Measurements from ENCODE around the gene HHATL.

HHATL gene

GRCh38 chr3:42654331-42655201 lies 48.0 kb downstream of the HHATL start:
- in situ Hi-C loops (cut with MboI; ENCODE audit: low sequenced_read_pairs) = no loop called here

- in situ Hi-C loops (cut with MboI; ENCODE audit: low sequenced_read_pairs) = no loop called here
Measured at GRCh38 chr3:42653560-42654330, 48.9 kb downstream of the HHATL start, which contains the start of gene ZBTB47. TSS of gene ZBTB47 (plus strand) at chr3:42653697. CDS start at chr3:42658356, 4,659 bp downstream.

- in situ Hi-C loops (cut with MboI; ENCODE audit: low sequenced_read_pairs) = no loop called here
Measured at GRCh38 chr3:42653303-42653559, 49.4 kb downstream of the HHATL start.

GRCh38 chr3:42652611-42653302 lies 49.8 kb downstream of the HHATL start:
- in situ Hi-C loops (cut with MboI; ENCODE audit: low sequenced_read_pairs) = no loop called here

- in situ Hi-C loops (cut with MboI; ENCODE audit: low sequenced_read_pairs) = no loop called here
Measured at GRCh38 chr3:42652251-42652610, 50.4 kb downstream of the HHATL start.

GRCh38 chr3:42651248-42652091 lies 51.1 kb downstream of the HHATL start:
- in situ Hi-C loops (cut with MboI; ENCODE audit: low sequenced_read_pairs) = no loop called here

GRCh38 chr3:42649783-42650182 lies 52.8 kb downstream of the HHATL start:
- in situ Hi-C loops (cut with MboI; ENCODE audit: low sequenced_read_pairs) = no loop called here

GRCh38 chr3:42649006-42649405 lies 53.6 kb downstream of the HHATL start:
- in situ Hi-C loops (cut with MboI; ENCODE audit: low sequenced_read_pairs) = no loop called here

- in situ Hi-C loops (cut with MboI; ENCODE audit: low sequenced_read_pairs) = no loop called here
Measured at GRCh38 chr3:42647821-42648459, 54.7 kb downstream of the HHATL start.
